GM13977 (cell line): Measurements from ENCODE around the gene CTNNAL1.
"Not testable (repeated sequence)": the region's sequence is repeated elsewhere in the genome, so short reads cannot be mapped to it uniquely, and the experiment has no call there.

ENCODE experiments used
- DNase-seq: peaks from one replicate; pipeline ENCODE4 v3.0.0; 2012; ENCODE audit warnings: low spot score
- CTCF ChIP-seq: IDR thresholded peaks from 2 replicates; pipeline ENCODE4 v1.5.1; 2012; ENCODE audit warnings: mild to moderate bottlenecking, control low read depth; ENCODE audit not compliant: insufficient read depth; ENCODE audit errors: extremely low read depth, missing control alignments
- in situ Hi-C: fragments of 300-500 bp; cut with MboI; formaldehyde crosslinking; loops from one replicate; pipeline ENCODE4 v1.12.0; 2022; ENCODE audit warnings: low sequenced_read_pairs, low pct_unique_long_range_greater_than_20kb, mixed read lengths, inconsistent platforms; ENCODE audit not compliant: unreplicated experiment

Gene CTNNAL1

GRCh38 chr9:108972626-108973209 lies 40.6 kb downstream of the CTNNAL1 start:
- DNase-seq: no peak
- no peak for TF ChIP-seq CTCF
- in situ Hi-C loops: no loop called here

- TF ChIP-seq CTCF: no peak
- in situ Hi-C loops: no loop called here
- DNase-seq: no peak
Measured at GRCh38 chr9:108972186-108972585, 41.1 kb downstream of the CTNNAL1 start.

- in situ Hi-C loops, DNase-seq: not testable (repeated sequence)
Measured at GRCh38 chr9:108971392-108971791, 41.9 kb downstream of the CTNNAL1 start.

GRCh38 chr9:108967916-108968315 lies 45.4 kb downstream of the CTNNAL1 start:
- no peak for TF ChIP-seq CTCF
- in situ Hi-C loops: no loop called here
- no peak for DNase-seq

- in situ Hi-C loops: no loop called here
- DNase-seq: no peak
- TF ChIP-seq CTCF: no peak
Measured at GRCh38 chr9:108963459-108964143, 49.7 kb downstream of the CTNNAL1 start.

GRCh38 chr9:108961151-108961550 lies 52.1 kb downstream of the CTNNAL1 start:
- DNase-seq: no peak
- TF ChIP-seq CTCF: no peak
- in situ Hi-C loops: no loop called here

GRCh38 chr9:108960331-108960730 lies 53.0 kb downstream of the CTNNAL1 start:
- in situ Hi-C loops: no loop called here
- DNase-seq: no peak
- TF ChIP-seq CTCF: no peak
